ENCODE data around the gene RER1. TPM values are rescaled to one million over a fixed set of nuclear protein-coding genes. Genes with fewer than 3 reads are reported as not detected.

Gene RER1
- total RNA-seq, 1 donor from 2014 or later, result 197 TPM

- Histone ChIP-seq H4K20me1 (ENCODE audit: insufficient read depth, low read length) (peaks cover 24% of the 10 kb centered on the region), H3K9ac (ENCODE audit: low read length) (peak overlapping the region; percentile 6), H3K9me3 (ENCODE audit: insufficient read depth, low read depth, low read length) (no peaks in the 10 kb centered on the region), H3K4me1 (ENCODE audit: insufficient read depth, low read length) (peaks cover 25% of the 10 kb centered on the region), H3K27ac (ENCODE audit: low read depth, low read length) (no peak overlapping the region), H2AFZ (ENCODE audit: low read depth, low read length) (no peak overlapping the region), H3K27me3 (ENCODE audit: insufficient read depth, low read length) (no peaks in the 10 kb centered on the region), H3K36me3 (ENCODE audit: insufficient read depth, low read length) (peaks cover 21% of the 10 kb centered on the region), H3K4me3 (ENCODE audit: insufficient read depth, low read depth, low read length) (no peak overlapping the region), H3K79me2 (ENCODE audit: insufficient read depth, low read length) (peaks cover 23% of the 10 kb centered on the region), H3K4me2 (ENCODE audit: low read length) (no peak overlapping the region)
- Mint-ChIP-seq H3K27me3 (ENCODE audit: low read depth, unreplicated experiment) (no peaks in the 10 kb centered on the region), H3K9me3 (ENCODE audit: unreplicated experiment) (no peaks in the 10 kb centered on the region), H3K27ac (ENCODE audit: unreplicated experiment) (no peak overlapping the region), H3K4me1 (ENCODE audit: low read depth, unreplicated experiment) (peaks cover 8% of the 10 kb centered on the region), H3K36me3 (ENCODE audit: low read depth, unreplicated experiment) (peaks cover 7% of the 10 kb centered on the region), H3K4me3 (ENCODE audit: unreplicated experiment) (no peak overlapping the region)
- no peak for TF ChIP-seq EZH2 (IDR thresholded peaks at IDR 0.05; ENCODE audit: insufficient read depth, low read length)
- TF ChIP-seq CTCF (IDR thresholded peaks at IDR 0.05; ENCODE audit: insufficient read depth, low read depth, low read length), result no peak
- DNase-seq (ENCODE audit: low read depth), result no peak
- no peak for FAIRE-seq
Observed at GRCh38 chr1:2407166-2407990, 15.7 kb downstream of the RER1 start.

- H3K4me1 Mint-ChIP-seq (ENCODE audit: low read depth, unreplicated experiment), result peaks cover 8% of the 10 kb centered on the region
- FAIRE-seq, result no peak
Observed at GRCh38 chr1:2407991-2408275, 16.3 kb downstream of the RER1 start.

More at GRCh38 chr1:2407991-2408275, 16.3 kb downstream of the RER1 start:
- peaks cover 20% of the 10 kb centered on the region for H3K79me2 ChIP-seq (ENCODE audit: insufficient read depth, low read length)
- no peak overlapping the region for H3K27ac ChIP-seq (ENCODE audit: low read depth, low read length)
- Mint-ChIP-seq H3K27me3 (ENCODE audit: low read depth, unreplicated experiment) (no peaks in the 10 kb centered on the region), H3K27ac (ENCODE audit: unreplicated experiment) (no peak overlapping the region), H3K4me3 (ENCODE audit: unreplicated experiment) (no peak overlapping the region), H3K36me3 (ENCODE audit: low read depth, unreplicated experiment) (peaks cover 4% of the 10 kb centered on the region), H3K9me3 (ENCODE audit: unreplicated experiment) (no peaks in the 10 kb centered on the region)
- H3K4me3 ChIP-seq (ENCODE audit: insufficient read depth, low read depth, low read length), result no peak overlapping the region
- peaks cover 27% of the 10 kb centered on the region for H3K4me1 ChIP-seq (ENCODE audit: insufficient read depth, low read length)
- no peaks in the 10 kb centered on the region for H3K27me3 ChIP-seq (ENCODE audit: insufficient read depth, low read length)
- no peak overlapping the region for H2AFZ ChIP-seq (ENCODE audit: low read depth, low read length)
- peaks cover 16% of the 10 kb centered on the region for H3K36me3 ChIP-seq (ENCODE audit: insufficient read depth, low read length)
- H3K4me2 ChIP-seq (ENCODE audit: low read length), result no peak overlapping the region
- TF ChIP-seq CTCF (IDR thresholded peaks at IDR 0.05; ENCODE audit: insufficient read depth, low read depth, low read length) (no peak), EZH2 (IDR thresholded peaks at IDR 0.05; ENCODE audit: insufficient read depth, low read length) (no peak)
- no peak overlapping the region for H3K9ac ChIP-seq (ENCODE audit: low read length)
- peaks cover 18% of the 10 kb centered on the region for H4K20me1 ChIP-seq (ENCODE audit: insufficient read depth, low read length)
- no peak for DNase-seq (ENCODE audit: low read depth)
- no peaks in the 10 kb centered on the region for H3K9me3 ChIP-seq (ENCODE audit: insufficient read depth, low read depth, low read length)
